GM19023 (cell line): ENCODE results near the gene CTU2.
A peak's percentile ranks its signal among the peaks of the same experiment; 100 is the strongest.
"Not testable (repeated sequence)": the region's sequence is repeated elsewhere in the genome, so short reads cannot be mapped to it uniquely, and the experiment has no call there.

Source experiments
- ATAC-seq: cut with Tn5 transposase; IDR thresholded peaks from one replicate; pipeline ENCODE4 v1.9.1; 2021; ENCODE audit warnings: mild to moderate bottlenecking, moderate library complexity; ENCODE audit not compliant: unreplicated experiment

Gene CTU2

DNA sequence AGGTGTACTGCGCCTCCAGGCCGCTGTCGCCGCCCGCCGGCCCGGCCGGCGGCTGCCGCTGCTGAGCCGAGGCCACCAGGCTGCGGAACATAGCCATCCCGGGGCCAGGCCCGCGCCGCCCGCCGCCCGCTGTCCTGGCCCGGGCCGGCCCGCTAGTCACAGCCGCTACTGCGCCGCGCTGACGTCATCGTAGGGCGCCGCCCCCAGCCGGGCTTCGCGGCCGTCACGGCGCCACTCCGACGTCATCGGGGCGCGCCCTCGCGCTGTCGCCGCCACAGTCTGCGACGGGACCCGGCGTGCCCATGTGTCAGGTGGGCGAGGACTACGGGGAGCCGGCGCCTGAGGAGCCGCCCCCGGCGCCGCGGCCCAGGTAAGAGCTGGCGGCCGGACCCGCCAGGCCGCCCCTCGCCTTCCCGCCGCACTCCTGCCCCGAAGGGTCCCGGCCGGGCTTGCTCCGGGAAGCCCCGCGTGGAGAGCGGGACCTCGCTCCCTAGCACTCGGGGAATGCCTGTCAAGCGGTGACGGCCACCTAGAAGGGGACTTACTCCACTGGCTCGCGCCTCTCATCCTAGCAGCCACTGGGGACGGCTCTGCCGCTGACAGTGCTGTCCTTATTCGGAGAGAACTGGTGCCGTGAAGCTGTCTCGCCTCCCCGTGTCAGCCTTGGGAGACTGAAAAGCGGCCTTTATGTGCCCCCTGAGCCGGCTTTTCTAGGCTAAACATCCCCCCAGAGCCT lies at the start of gene CTU2, which contains the start of gene RNF166:
CTU2 (plus strand) TSS at position 275 of the 736 bp plus-strand sequence; CDS start at position 303, 28 bp downstream.
RNF166 (minus strand) TSS at position 180 of the 736 bp plus-strand sequence; CDS start at position 97, 83 bp downstream.
- peak; percentile 71 for ATAC-seq

- no peak for ATAC-seq
Measured at GRCh38 chr16:88657371-88657770, 48.9 kb upstream of the CTU2 start.

GRCh38 chr16:88658714-88659113 lies 47.6 kb upstream of the CTU2 start:
- no peak for ATAC-seq

DNA sequence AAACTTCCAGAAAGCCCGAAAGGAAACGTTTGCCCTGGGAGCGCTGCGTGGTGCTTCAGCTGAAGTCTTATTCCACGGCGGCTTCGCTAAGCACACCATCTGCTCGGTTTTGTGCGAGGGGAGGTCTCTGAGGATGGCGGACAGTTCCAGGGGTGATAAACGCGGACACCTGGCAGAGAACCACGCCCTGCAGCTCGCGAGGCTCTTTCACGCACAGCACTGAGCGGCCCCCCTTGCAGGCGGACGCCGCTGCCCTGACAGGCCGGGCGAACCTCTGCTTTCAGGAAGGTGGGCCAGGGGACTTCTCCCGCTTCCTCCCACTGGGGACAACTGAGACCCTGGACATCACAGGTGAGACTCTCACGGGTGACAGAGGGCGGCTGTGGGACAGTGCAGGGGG lies 47.1 kb upstream of the CTU2 start:
- ATAC-seq: no peak

DNA sequence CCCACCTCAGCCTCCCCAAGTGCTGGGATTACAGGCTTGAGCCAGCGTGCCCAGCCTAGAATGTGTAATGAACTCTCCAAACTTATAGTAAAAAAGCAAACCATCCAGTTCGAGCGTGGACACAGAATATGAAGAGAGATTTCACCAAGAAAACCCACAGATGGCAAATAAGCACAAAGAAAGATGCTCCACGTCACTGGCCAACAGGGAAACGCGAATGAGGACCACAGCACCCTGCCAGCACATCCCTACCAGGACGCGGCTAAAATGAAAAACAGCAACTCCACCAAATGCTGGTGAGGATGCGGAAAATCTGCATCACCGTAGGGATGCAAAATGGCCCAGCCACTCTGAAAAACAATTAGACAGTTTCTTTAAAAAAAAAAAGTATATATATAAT lies 44.8 kb upstream of the CTU2 start:
- ATAC-seq: no peak

DNA sequence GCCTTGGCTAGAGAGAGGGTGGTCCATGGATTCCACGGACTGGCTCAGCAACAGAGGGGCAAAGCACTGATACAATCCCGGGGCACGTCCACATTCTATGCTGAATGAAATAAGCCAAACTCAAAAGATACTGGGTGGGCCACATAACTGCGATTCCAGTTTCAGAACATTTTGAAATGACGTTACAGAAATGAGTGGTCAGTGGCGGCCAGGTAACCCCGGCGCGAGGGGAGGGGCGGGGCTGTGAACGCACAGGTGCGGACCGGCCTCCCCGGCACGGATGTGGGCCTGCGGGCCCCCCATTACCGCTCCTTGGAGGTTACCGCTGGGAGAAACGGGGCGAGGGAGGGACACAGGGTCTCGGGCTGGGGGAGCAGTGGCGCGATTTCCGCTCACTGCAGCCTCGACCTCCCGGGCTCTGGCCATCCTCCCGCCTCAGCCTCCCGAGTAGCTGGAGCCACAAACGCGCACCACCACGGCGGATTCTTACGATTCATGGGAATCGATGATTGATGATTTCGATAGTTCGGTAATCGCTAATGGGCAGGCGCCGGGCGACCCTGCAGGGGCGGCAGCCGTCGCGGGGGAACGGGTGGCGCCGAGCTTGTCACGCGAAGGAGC lies 44.0 kb upstream of the CTU2 start:
- no peak for ATAC-seq

GRCh38 chr16:88662843-88663606 lies 43.3 kb upstream of the CTU2 start, which contains the start of gene MVD:
TSS of gene MVD (minus strand) at chr16:88663091. CDS start at chr16:88663080, 11 bp downstream.
- peak; percentile 95 for ATAC-seq

DNA sequence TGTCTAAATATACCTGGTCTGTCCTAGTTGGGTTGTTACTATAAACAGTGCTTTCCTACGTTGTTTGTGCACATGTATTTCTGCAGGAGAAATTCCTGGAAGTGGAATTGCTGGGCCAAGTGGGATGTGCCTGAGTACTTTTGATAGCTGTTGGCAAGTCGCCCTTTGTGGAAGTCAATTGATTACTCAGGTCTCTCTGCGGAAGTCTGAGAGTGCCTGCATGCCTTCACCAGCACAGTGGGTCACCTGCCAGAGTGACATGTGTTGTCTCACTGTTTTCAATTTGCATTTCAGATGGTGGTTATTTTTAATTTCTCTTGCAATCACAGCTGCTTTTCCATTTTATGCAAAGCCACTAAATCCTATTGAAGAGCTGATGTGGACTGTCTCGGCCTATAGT lies 41.2 kb upstream of the CTU2 start:
- no peak for ATAC-seq

DNA sequence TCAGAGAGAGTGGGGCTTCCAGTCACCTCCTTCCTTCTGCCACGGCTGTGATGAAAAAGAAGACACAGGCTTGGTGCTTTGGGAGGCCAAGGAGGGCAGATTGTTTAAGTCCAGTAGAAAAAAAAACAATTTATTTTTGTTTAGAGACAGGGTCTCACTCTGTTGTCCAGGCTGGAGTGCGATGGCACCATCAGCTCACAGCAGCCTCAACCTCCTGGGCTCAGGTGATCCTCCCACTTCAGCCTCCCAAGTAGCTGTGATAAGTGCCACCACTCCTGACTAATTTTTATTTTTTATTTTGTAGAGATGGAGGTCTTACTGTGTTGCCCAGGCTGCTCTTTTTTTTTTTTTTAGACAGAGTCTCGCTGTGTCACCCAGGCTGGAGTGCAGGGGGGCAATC lies 40.7 kb upstream of the CTU2 start:
- no peak for ATAC-seq

DNA sequence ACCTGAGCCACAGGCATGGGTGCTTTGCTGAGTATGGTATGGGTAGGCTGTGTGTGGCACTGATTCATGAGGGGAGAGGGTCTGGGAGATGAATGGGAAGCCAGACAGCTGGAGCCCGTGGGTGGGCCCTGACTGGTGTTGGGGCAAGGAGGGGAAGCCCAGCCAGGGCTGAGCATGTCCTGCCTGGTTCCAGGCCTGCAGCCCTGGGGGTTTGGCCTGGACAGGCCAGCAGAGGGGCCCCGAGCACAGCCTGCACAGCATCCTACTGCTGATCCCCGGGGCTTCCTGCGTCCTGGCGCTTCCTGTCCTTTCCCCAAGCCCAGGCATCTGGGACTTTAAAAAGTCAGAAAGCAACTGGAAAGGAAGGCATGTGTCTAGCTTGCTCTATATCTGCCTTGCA lies 38.8 kb upstream of the CTU2 start:
- no peak for ATAC-seq

DNA sequence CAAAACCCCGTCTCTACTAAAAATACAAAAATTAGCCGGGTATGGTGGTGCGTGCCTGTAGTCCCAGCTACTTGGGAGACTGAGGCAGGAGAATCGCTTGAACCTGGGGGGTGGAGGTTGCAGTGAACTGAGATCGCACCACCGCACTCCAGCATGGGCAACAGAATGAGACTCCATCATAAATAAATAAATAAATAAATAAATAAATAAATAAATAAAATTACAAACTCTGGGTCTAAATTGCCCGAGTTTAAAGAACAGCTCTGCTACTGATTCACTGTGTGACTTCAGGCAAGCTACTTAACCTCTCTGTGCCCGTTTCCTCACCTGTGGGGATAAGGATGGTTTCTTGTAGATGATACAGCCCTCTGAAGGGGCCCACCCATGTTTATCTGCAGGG lies 36.8 kb upstream of the CTU2 start:
- not testable (repeated sequence) for ATAC-seq

- no peak for ATAC-seq
Measured at GRCh38 chr16:88669980-88670379, 36.3 kb upstream of the CTU2 start.

DNA sequence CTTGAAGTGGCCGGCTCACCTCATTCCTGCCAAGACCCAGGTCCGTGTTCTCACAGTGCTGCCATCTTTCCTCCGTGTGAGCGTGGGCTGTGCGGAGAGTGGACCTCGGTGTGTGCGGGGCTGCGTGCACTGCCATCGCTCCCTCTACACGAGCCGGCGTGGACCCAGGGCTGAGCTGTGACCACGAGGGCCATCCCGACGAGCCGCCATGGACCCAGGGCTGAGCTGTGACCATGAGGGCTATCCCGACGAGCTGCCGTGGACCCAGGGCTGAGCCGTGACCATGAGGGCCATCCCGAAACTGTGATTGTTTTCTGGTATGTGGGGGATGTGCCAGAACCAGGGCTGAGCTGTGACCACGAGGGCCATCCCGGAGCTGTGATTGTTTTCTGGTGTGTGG lies 34.5 kb upstream of the CTU2 start:
- ATAC-seq: no peak

DNA sequence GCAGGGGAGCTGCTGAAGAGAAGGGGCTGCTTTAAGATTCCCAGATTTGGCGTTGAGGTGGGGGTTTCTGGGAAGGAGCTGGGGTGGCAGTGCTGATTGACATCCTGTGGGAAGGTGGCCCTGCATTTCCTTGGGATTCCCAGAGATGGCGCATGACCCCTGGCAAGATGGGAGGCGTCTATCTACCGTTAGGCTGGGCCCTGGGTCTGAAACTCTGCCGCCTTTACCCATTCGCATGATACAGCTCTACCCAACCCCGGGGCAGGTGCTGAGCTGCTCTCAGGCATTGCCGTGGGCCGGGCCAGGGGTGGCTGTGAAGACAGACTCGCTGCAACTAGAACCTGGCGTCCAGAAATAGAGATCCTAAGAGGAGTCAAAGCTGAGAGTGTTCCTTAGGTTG lies 33.5 kb upstream of the CTU2 start:
- no peak for ATAC-seq

DNA sequence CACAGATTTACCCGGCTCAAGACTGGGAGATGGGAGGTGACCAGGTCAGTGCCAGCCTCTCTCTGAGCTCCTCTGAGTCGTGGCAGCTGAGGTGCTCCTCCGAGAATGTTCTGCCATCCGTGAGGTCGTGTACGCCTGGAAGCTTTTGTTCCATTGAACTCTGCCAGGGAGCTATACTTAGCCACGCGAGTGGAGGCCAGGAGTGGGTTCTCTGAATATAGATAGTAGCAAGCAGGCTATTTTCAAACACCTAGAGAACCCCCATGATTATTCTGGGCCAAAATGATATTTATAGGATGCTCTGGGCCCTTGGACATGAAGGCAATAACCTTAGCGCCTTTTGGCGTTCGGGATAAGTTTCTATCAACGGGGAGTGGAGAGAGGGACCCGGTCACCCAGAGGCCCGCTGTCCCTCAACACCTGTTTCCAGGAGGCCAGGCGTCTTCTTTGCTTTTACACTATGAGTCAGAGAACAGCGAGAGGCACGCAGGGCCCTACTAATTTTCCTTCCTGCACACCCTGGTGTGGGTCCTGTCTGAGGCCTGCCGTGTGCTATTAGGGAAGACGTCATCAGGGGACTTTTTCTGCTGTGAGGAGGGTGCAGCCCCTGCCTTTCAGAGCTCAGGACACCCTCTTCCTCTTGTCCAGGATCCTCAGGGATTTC lies 32.5 kb upstream of the CTU2 start:
- ATAC-seq: no peak

DNA sequence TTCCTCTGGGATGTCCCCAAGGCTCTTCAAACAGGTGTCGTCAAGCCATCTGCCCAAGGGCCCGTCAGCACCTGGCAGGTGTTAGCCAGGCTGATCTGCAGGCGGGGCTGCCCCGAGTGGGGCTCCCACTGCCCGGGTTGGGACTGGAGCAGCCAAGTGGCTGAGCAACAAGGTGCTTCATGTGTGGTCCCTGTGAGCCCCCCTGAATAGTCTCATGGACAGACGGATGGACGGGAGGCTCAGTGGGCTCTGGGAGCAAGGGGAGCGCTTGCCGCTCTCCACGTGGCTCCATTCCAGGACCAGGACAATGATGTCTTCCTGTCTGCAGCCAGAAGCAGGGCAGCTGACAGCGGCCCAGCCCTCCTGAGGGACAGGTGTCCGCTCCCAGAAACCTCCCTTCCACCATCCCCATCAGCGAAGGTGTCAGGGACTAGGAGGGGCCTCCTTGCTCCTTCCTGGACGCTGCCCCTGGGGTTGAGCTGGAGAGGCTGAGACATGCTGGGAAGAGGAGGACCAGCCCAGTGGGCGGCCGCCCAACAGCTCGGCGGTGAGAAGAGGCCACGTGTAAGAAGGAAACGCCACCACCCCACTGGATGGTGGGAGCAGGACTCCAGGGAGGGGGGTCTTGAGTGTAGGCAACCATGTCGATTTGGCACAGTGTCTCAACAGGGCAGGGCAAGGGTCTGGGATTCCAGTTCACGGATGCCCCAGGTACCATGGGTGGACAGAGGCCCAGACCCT lies 29.6 kb upstream of the CTU2 start:
- ATAC-seq: no peak

DNA sequence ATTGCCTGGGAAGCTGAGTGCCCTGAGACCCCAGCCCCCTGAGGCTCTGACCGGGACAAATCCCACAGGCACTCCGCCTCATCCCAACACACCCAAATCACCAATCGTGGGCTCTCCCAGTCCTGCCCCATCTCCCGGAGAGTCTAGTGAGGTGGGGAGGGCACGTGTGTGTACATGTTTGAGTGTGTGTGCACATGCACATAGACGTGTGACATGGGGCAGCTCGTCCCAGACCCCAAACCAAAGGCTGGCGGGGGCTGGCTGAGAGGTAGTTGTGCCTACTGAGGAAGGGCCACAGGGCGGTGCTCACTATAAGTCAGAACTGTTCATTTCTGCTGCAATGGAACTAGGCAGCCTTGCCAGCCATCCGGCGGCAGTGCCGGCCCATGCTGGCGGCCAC lies 28.6 kb upstream of the CTU2 start:
- ATAC-seq: no peak

- no peak for ATAC-seq
Measured at GRCh38 chr16:88678224-88678979, 27.9 kb upstream of the CTU2 start.

DNA sequence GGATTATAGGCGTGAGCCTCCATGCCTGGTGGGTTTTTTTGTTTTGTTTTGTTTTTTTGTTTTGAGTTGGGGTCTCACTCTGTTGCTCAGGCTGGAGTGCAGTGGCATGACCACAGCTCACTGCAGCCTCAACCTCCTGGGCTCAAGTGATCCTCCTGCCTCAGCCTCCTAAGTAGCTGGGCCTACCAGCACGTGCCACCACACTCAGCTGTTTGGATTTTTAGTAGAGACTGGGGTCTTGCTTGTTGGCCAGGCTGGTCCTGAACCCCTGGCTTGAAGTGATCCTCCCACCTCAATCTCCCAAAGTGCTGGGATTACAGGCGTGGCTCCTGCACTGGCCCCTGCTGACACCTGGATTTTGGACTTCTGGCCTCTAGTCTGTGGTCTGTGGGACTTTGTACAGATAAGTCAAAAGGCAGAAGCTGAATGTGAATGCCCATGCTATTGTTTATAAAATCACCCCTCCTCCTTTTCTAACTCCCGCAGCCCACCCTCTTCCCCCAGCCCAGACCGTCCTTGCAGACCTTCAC lies 25.7 kb upstream of the CTU2 start:
- ATAC-seq: no peak
